BE2C (cell line): ENCODE measurements around the gene MARK3.

ENCODE experiments used
- DNase-seq: peaks from one replicate; pipeline ENCODE4 v3.0.0-alpha.2; 2020
- H3K27me3 ChIP-seq: fragments of 250-450 bp; sonication (Bioruptor Pico); 2 replicates; pipeline ENCODE4 v1.5.1; 2020; ENCODE audit warnings: mild to moderate bottlenecking
- H3K36me3 ChIP-seq: fragments of 250-450 bp; sonication (Bioruptor Pico); 2 replicates; pipeline ENCODE4 v1.5.1; 2020; ENCODE audit warnings: mild to moderate bottlenecking
- H3K4me1 ChIP-seq: fragments of 250-450 bp; sonication (Bioruptor Pico); 2 replicates; pipeline ENCODE4 v1.5.1; 2020
- H3K4me3 ChIP-seq: 2 replicates; pipeline ENCODE4 v1.5.1; 2011; ENCODE audit warnings: low read depth, low read length
- H3K9me3 ChIP-seq: fragments of 250-450 bp; sonication (Bioruptor Pico); 2 replicates; pipeline ENCODE4 v1.5.1; 2020
- CTCF ChIP-seq: IDR thresholded peaks from 2 replicates; pipeline ENCODE4 v1.5.1; 2012; ENCODE audit warnings: mild to moderate bottlenecking, low read depth, low read length

Gene MARK3

GRCh38 chr14:103491691-103492090 is 106.5 kb downstream of the MARK3 start:
- Histone ChIP-seq H3K4me3 (no peak overlapping the region), H3K9me3 (no peaks in the 10 kb centered on the region), H3K4me1 (peaks cover 3% of the 10 kb centered on the region), H3K36me3 (peaks cover 73% of the 10 kb centered on the region), H3K27me3 (no peaks in the 10 kb centered on the region)
- no peak for TF ChIP-seq CTCF
- DNase-seq: no peak

- no peak overlapping the region for H3K4me3 ChIP-seq
- DNase-seq: no peak
- no peaks in the 10 kb centered on the region for H3K9me3 ChIP-seq
- no peaks in the 10 kb centered on the region for H3K27me3 ChIP-seq
- peaks cover 76% of the 10 kb centered on the region for H3K36me3 ChIP-seq
- peaks cover 3% of the 10 kb centered on the region for H3K4me1 ChIP-seq
- TF ChIP-seq CTCF: no peak
These were observed 107.1 kb downstream of the MARK3 start for GRCh38 chr14:103492156-103492925.

DNA sequence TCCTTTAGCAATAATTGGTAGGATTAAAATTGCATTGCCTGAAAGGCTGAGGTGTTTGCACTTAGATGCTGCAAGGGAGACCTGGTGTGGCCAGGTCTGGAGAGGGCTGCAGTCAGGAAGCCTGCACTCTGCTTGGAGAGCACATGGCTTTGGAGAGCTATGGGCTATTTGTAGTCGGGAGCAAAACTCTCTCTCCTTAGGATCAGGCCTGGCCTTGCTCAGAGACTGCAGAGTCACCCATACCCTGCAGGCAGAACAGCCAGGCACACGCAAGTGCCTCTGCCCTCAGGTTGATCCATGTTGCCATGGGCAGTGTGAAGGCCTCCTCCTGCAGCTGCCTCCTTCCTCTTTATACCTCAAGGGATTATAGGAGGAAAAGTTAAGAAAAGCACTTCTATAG is 110.6 kb downstream of the MARK3 start:
- no peak for TF ChIP-seq CTCF
- peaks cover 8% of the 10 kb centered on the region for H3K4me1 ChIP-seq
- H3K9me3 ChIP-seq: no peaks in the 10 kb centered on the region
- no peaks in the 10 kb centered on the region for H3K27me3 ChIP-seq
- no peak for DNase-seq
- peaks cover 60% of the 10 kb centered on the region for H3K36me3 ChIP-seq
- H3K4me3 ChIP-seq: no peak overlapping the region

- H3K36me3 ChIP-seq: peaks cover 66% of the 10 kb centered on the region
- no peak for DNase-seq
- H3K9me3 ChIP-seq: no peaks in the 10 kb centered on the region
- no peaks in the 10 kb centered on the region for H3K27me3 ChIP-seq
- TF ChIP-seq CTCF: no peak
- H3K4me3 ChIP-seq: no peak overlapping the region
- peaks cover 15% of the 10 kb centered on the region for H3K4me1 ChIP-seq
These were observed 111.6 kb downstream of the MARK3 start for GRCh38 chr14:103496776-103497175.

DNA sequence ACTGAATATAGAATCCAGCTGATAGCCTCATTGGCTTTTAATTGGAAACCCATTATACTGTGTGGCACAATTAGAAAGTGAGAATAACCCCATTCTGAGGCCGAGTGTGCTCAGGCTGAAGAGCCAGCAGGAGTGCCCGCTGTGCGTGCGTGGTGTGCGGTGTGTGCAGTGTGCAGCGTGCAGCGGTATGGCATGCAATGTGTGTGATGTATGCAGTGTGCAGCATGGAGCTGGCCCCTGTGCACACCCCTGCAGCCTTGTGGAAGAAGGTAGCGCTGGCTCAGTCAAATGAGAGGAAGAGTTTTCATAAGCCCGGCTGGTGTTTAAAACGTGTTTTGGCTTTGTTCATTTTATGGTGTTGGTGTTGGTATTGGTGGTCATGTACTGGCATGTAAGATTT is 114.5 kb downstream of the MARK3 start:
- Histone ChIP-seq H3K27me3 (no peaks in the 10 kb centered on the region), H3K9me3 (no peaks in the 10 kb centered on the region), H3K36me3 (peaks cover 69% of the 10 kb centered on the region), H3K4me1 (peaks cover 11% of the 10 kb centered on the region), H3K4me3 (no peak overlapping the region)
- TF ChIP-seq CTCF: no peak
- no peak for DNase-seq

DNA sequence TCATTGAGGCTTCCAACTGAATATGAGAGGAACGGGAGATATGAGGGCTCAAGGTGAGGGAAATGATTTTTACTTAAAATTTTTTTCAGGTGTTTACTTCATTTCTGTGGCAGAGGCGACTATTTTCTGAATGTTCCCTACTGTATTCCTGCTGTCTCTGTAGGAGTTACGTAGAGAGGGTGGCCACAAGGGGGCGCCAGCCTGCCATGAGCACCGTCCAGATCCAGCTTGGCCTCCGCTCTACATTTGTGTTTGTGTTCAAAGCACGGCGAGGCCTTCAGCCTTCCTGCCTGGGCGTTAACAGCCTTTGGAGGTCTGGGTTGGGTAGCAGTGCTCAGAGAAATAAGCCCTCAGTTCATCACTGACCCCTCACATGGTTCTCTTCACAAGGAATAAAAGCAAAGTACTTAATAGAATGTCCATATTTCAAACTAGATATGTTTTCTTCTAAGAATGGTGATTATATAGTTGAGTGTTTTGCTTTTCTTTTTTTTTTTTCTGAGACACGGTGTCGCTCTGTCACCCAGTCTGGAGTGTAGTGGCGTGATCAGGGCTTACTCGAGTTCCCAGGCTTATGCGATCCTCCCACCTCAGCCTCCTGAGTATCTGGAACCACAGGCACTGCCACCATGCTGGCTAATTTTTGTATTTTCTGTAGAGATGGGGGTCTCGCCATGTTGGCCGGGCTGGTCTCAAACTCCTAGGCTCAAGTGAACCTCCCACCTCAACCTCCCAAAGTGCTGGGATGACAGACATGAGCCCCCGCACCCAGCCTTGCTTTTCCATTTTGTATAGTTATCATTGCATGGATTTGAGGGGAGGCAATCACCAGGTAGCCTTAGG is 115.2 kb downstream of the MARK3 start:
- Histone ChIP-seq H3K9me3 (no peaks in the 10 kb centered on the region), H3K36me3 (peaks cover 69% of the 10 kb centered on the region), H3K4me3 (no peak overlapping the region), H3K27me3 (no peaks in the 10 kb centered on the region), H3K4me1 (peaks cover 11% of the 10 kb centered on the region)
- DNase-seq: peak; percentile 92
- TF ChIP-seq CTCF: peak; percentile 99
